Stomach (tissue), 9 donors: Measurements from ENCODE around the gene MALT1. TPM values are rescaled to one million over a fixed set of nuclear protein-coding genes. Genes with fewer than 3 reads are reported as not detected.

Experiments used
- DNase-seq, 2 donors: peaks; one replicate each; pipeline versions ENCODE4 v3.0.0 to v3.0.0-alpha.2; 2013 to 2019
- H3K27ac ChIP-seq, 5 donors: fragments of 200-600 bp in 4 of 5; sonication (generic) in 4 of 5; one replicate each; pipeline ENCODE4 v1.5.1; 2013 to 2019; ENCODE audit warnings: mild to moderate bottlenecking in 1 of 5, moderate library complexity in 1 of 5
- H3K27me3 ChIP-seq, 3 donors: fragments of 200-600 bp; sonication (generic); one replicate each; pipeline ENCODE4 v1.5.1; 2017 to 2019; ENCODE audit warnings: mixed run types in 1 of 3
- H3K36me3 ChIP-seq, 4 donors: fragments of 200-600 bp; sonication (generic); 1 replicate in 3 of 4; 2 replicates in 1 of 4; pipeline ENCODE4 v1.5.1; 2016 to 2019
- H3K4me1 ChIP-seq, 4 donors: fragments of 200-600 bp; sonication (generic); one replicate each; pipeline ENCODE4 v1.5.1; 2016 to 2019
- H3K4me3 ChIP-seq, 4 donors: fragments of 200-600 bp; sonication (generic) in 3 of 4; one replicate each; pipeline ENCODE4 v1.5.1; 2016 to 2019; ENCODE audit warnings: mild to moderate bottlenecking in 1 of 4
- H3K9me3 ChIP-seq, 4 donors: fragments of 200-600 bp; sonication (generic); one replicate each; pipeline ENCODE4 v1.5.1; 2016 to 2019
- EP300 ChIP-seq: sonication (generic); formaldehyde crosslinking; IDR thresholded peaks from one replicate; pipeline ENCODE4 v1.6.1; 2017; ENCODE audit warnings: antibody characterized with exemption
- POLR2A ChIP-seq, 4 donors: fragments of 450-650 bp; IDR thresholded peaks; one replicate each; pipeline ENCODE4 v1.6.1; 2016; ENCODE audit warnings: antibody characterized with exemption in 4 of 4, control low read depth in 2 of 4, mild to moderate bottlenecking in 1 of 4, moderate library complexity in 1 of 4
- POLR2AphosphoS5 ChIP-seq, 3 donors: sonication (generic); formaldehyde crosslinking; IDR thresholded peaks; one replicate each; pipeline ENCODE4 v1.6.1; 2016; ENCODE audit warnings: antibody characterized with exemption in 3 of 3
- WGBS, 5 donors: extraction: QIAGEN DNeasy Blood & Tissue Kit in 3 of 5; methylation state at CpG; one replicate each; pipeline versions ENCODE4 v1.1.5 to v1.1.7; 2013 to 2018; 5-methylcytosine and 5-hydroxymethylcytosine counted together
- intact Hi-C: fragments of 100-400 bp; cut with DNase I; formaldehyde crosslinking; loops from one replicate; pipeline ENCODE4 v1.15.1; 2023; ENCODE audit warnings: low total_unique reads
- polyA plus RNA-seq, 3 donors: library from polyadenylated mRNA; stranded (reverse); fragments of 200-250 nt; gene quantifications; one replicate each; pipeline ENCODE4 v1.2.3, GENCODE V29; 2013
- total RNA-seq, 5 donors: library from RNA; depleted of rRNA; stranded (reverse); fragments of >200 nt; gene quantifications; one replicate each; pipeline versions ENCODE4 v1.1.0 to v1.2.3, GENCODE V29; 2014 to 2016
- TF ChIP-seq, protein P1 (sequence below), 7 experiments: fragments of 450-650 bp in 4 of 7; fragments of 200-600 bp in 3 of 7; sonication (generic) in 3 of 7; IDR thresholded peaks; one replicate each; pipeline ENCODE4 v1.5.1; 2016 to 2019; ENCODE audit warnings: antibody characterized with exemption in 7 of 7, control low read depth in 2 of 7, mild to moderate bottlenecking in 1 of 7
- donor health status: healthy with polysubstance abuse.
- donor health status: Bipolar disorder and iron deficiency.
- donor health status: healthy.

Gene MALT1
- total and polyA plus RNA-seq, 8 donors, result 4.9 to 85.7 (median 13.8) TPM

DNA sequence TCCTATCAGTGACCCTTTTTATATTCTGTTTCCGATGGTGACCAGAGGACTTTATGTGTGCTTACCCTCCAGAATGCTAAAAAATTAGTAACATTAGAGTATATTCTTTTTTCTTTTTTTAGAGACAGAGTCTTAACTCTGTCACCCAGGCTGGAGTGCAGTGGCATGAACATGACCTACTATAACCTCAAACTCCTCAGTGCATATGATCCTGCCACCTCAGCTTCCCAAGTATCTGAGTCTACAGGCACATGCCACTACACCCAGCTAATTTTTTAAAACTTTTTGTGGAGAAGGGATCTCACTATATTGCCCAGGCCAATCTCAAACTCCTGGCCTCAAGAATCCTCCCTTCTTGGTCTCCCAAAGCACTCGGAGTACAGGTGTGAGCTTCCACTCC, 74.6 kb downstream of the MALT1 start:
- no peaks in the 10 kb centered on the region for H3K4me1 ChIP-seq
- H3K27me3 ChIP-seq, result no peaks in the 10 kb centered on the region

DNA sequence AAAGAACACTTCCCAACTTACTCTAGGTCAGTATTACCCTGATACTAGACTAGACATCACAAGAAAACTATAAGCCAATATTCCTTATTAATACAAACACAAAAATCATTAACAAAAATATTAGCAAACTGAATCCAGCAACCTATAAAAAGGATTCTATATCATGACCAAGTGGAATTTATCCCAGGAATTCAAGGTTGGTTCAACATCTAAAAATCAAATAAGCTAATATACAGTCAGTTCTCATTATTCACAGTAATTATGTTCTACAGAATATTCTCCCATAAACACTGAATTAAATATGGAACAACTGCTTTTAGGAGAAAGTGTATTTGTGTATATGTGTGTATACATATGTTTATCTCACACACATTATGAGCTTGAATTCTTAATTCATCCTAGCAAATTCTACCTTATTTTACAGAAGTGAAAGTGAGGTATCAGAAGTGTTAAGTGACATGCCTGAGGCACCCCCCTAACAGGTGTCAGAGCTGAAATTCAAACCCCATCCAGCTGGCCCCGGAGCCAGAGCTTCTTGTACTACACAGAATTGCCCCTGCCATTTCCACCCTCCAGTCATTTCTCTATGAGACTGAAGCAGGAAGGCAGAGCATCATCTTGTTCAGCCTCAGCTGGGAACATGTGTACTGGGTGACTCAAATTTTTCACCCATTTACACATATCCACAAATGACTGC, 77.8 kb downstream of the MALT1 start:
- intact Hi-C loops, result no loop called here
- Histone ChIP-seq H3K9me3 (peaks cover 0 to 17% (median 14%) of the 10 kb centered on the region in 4 donors), H3K27ac (no peak overlapping the region), H3K27me3 (no peaks in the 10 kb centered on the region), H3K4me1 (no peaks in the 10 kb centered on the region), H3K4me3 (no peak overlapping the region), H3K36me3 (peaks cover 34 to 71% (median 62%) of the 10 kb centered on the region in 4 donors)
- no peak for DNase-seq
- no peak for TF ChIP-seq EP300
- no peak for TF ChIP-seq POLR2AphosphoS5 (IDR thresholded peaks at IDR 0.05)
- TF ChIP-seq POLR2A (IDR thresholded peaks at IDR 0.05), result no peak
- TF ChIP-seq, protein P1, sequence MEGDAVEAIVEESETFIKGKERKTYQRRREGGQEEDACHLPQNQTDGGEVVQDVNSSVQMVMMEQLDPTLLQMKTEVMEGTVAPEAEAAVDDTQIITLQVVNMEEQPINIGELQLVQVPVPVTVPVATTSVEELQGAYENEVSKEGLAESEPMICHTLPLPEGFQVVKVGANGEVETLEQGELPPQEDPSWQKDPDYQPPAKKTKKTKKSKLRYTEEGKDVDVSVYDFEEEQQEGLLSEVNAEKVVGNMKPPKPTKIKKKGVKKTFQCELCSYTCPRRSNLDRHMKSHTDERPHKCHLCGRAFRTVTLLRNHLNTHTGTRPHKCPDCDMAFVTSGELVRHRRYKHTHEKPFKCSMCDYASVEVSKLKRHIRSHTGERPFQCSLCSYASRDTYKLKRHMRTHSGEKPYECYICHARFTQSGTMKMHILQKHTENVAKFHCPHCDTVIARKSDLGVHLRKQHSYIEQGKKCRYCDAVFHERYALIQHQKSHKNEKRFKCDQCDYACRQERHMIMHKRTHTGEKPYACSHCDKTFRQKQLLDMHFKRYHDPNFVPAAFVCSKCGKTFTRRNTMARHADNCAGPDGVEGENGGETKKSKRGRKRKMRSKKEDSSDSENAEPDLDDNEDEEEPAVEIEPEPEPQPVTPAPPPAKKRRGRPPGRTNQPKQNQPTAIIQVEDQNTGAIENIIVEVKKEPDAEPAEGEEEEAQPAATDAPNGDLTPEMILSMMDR (IDR thresholded peaks at IDR 0.05), result no peak
- WGBS, 5 donors, result 91 to 100% (median 97%) methylated on average over 1 of the region's 1 CpG

More for the DNA sequence above, 74.6 kb downstream of the MALT1 start:
- TF ChIP-seq, protein P1 (IDR thresholded peaks at IDR 0.05), result no peak
- no peak for TF ChIP-seq POLR2AphosphoS5 (IDR thresholded peaks at IDR 0.05)
- no peak for TF ChIP-seq POLR2A (IDR thresholded peaks at IDR 0.05)
- TF ChIP-seq EP300, result no peak
- Histone ChIP-seq H3K27ac (no peak overlapping the region), H3K9me3 (peaks cover 0 to 17% (median 14%) of the 10 kb centered on the region in 4 donors), H3K4me3 (no peak overlapping the region), H3K36me3 (peaks cover 34 to 82% (median 72%) of the 10 kb centered on the region in 4 donors)
- WGBS, 5 donors, result 61 to 100% (median 95%) methylated on average over 2 of the region's 2 CpGs
- intact Hi-C loops, result no loop called here
- DNase-seq, result no peak

DNA sequence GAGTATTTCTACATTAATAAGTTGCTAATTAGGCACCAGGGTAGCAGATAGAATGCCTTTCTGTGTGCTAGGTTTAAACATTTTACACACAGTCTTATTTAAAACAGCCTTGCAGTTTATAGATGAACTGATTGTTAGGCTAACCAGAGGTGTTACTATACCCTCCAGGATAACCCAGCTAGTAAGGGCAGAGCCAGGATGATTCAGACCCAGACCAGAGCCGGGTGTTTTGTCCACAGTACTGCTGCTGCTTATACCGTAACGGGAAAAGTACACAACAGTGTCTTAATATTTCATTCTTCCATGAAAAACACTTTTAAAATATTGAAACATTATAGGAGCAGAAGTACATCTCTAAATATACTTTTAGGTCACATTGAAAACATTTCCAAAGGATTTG, 82.7 kb downstream of the MALT1 start:
- H3K4me1 ChIP-seq, result no peaks in the 10 kb centered on the region
- peaks cover 4 to 22% (median 16%) of the 10 kb centered on the region in 4 donors for H3K36me3 ChIP-seq
- DNase-seq, result no peak
- no peak overlapping the region for H3K27ac ChIP-seq
- no peaks in the 10 kb centered on the region for H3K27me3 ChIP-seq
- 25 to 71% (median 50%) methylated on average over 3 of the region's 3 CpGs for WGBS, 5 donors
- H3K9me3 ChIP-seq, result peaks cover 0 to 6% (median 5%) of the 10 kb centered on the region in 4 donors
- TF ChIP-seq EP300 (no peak), POLR2A (IDR thresholded peaks at IDR 0.05) (no peak)
- no peak overlapping the region for H3K4me3 ChIP-seq
- intact Hi-C loops, result no loop called here

DNA sequence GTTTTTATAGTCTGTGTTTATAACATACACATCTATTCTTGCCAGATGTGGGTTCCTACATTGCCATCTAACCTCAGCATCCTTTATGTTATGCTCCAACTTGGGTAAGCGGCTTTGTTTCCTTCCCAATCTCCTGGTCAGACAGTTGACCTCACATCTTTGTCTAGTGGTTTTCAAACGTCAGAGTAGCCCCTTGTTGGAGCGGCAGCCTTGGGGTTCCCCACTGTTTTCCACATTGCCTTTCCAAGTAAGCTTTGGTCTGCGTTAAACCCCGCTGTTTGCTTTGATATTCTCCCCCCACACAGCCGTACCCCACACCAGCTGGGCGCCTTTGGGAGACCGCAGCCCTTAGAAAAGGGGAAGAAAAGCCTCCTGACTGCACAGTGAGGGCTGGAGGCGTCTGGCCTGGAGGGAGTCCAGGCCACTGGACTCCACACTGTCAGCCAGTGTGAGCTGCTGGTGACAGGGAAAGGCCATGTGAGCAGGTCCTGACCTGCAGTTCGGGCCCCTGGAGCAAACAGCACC, 83.3 kb downstream of the MALT1 start:
- H3K9me3 ChIP-seq, result no peaks in the 10 kb centered on the region
- WGBS, 5 donors, result 52 to 60% (median 56%) methylated on average over 10 of the region's 10 CpGs
- H3K27ac ChIP-seq, result no peak overlapping the region
- peaks cover 0 to 15% (median 10%) of the 10 kb centered on the region in 4 donors for H3K36me3 ChIP-seq
- DNase-seq, result no peak
- no peak overlapping the region for H3K4me3 ChIP-seq
- intact Hi-C loops, result no loop called here
- no peaks in the 10 kb centered on the region for H3K4me1 ChIP-seq
- TF ChIP-seq POLR2AphosphoS5 (IDR thresholded peaks at IDR 0.05), result no peak
- no peak for TF ChIP-seq POLR2A (IDR thresholded peaks at IDR 0.05)
- TF ChIP-seq EP300, result no peak
- TF ChIP-seq, protein P1 (IDR thresholded peaks at IDR 0.05), result no peak
- peaks cover 0 to under 1% (median 0%) of the 10 kb centered on the region in 3 donors for H3K27me3 ChIP-seq
